Ascending aorta (tissue), 2 donors: Measurements from ENCODE around the gene ESRRA. TPM values are rescaled to one million over a fixed set of nuclear protein-coding genes. Genes with fewer than 3 reads are reported as not detected.
"Not testable (repeated sequence)": the region's sequence is repeated elsewhere in the genome, so short reads cannot be mapped to it uniquely, and the experiment has no call there.

Source experiments
- DNase-seq, 2 donors: peaks; one replicate each; pipeline ENCODE4 v3.0.0-alpha.2; 2019; ENCODE audit warnings: low spot score in 2 of 2
- H3K27ac ChIP-seq, 2 donors: fragments of 200-600 bp; sonication (generic); one replicate each; pipeline ENCODE4 v1.5.1; 2016 to 2017; ENCODE audit warnings: mild to moderate bottlenecking in 1 of 2
- H3K27me3 ChIP-seq: fragments of 200-600 bp; sonication (generic); one replicate; pipeline ENCODE4 v1.5.1; 2017
- H3K36me3 ChIP-seq, 2 donors: fragments of 200-600 bp; sonication (generic); one replicate each; pipeline ENCODE4 v1.5.1; 2016
- H3K4me1 ChIP-seq, 2 donors: fragments of 200-600 bp; sonication (generic); one replicate each; pipeline ENCODE4 v1.5.1; 2016 to 2017; ENCODE audit warnings: mild to moderate bottlenecking in 1 of 2
- H3K4me3 ChIP-seq, 2 donors: fragments of 200-600 bp; sonication (generic); one replicate each; pipeline ENCODE4 v1.5.1; 2016 to 2017; ENCODE audit warnings: mild to moderate bottlenecking in 1 of 2
- H3K9me3 ChIP-seq, 2 donors: fragments of 200-600 bp; sonication (generic); one replicate each; pipeline ENCODE4 v1.5.1; 2016
- intact Hi-C: fragments of 100-400 bp; cut with DNase I; formaldehyde crosslinking; loops from one replicate; pipeline ENCODE4 v1.15.1; 2023
- total RNA-seq: library from RNA; depleted of rRNA; stranded (reverse); fragments of >200 nt; gene quantifications from one replicate; pipeline ENCODE4 v1.1.0, GENCODE V29; 2016
- TF ChIP-seq, protein P1 (sequence below), 3 experiments: fragments of 200-600 bp in 2 of 3; fragments of 450-650 bp in 1 of 3; sonication (generic) in 2 of 3; IDR thresholded peaks; one replicate each; pipeline ENCODE4 v1.5.1; 2016 to 2019; ENCODE audit warnings: antibody characterized with exemption in 3 of 3, mild to moderate bottlenecking in 1 of 3, moderate library complexity in 1 of 3

The ESRRA gene
- total RNA-seq, 1 donor from 2014 or later = 53.4 TPM

DNA sequence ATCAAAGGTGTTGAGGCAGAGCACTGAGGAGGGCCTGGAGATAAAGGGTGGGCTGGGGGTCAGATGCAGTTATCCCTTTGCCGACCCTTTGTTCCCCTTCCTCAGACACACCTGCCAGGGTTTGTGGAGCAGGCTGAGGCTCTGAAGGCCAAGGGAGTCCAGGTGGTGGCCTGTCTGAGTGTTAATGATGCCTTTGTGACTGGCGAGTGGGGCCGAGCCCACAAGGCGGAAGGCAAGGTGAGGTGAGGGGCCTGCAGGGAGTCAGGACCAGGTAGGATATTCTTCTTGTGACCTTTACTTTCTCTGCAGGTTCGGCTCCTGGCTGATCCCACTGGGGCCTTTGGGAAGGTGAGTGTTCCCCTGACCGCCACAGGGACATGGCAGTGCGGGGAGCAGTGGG is 15.2 kb downstream of the ESRRA start:
- Histone ChIP-seq H3K27me3 (no peaks in the 10 kb centered on the region), H3K36me3 (peaks cover 9 to 26% of the 10 kb centered on the region in 2 donors), H3K9me3 (no peaks in the 10 kb centered on the region), H3K4me3 (no peak overlapping the region), H3K4me1 (peaks cover 7 to 10% of the 10 kb centered on the region in 2 donors), H3K27ac (no peak overlapping the region)
- DNase-seq = no peak
- TF ChIP-seq, protein P1, sequence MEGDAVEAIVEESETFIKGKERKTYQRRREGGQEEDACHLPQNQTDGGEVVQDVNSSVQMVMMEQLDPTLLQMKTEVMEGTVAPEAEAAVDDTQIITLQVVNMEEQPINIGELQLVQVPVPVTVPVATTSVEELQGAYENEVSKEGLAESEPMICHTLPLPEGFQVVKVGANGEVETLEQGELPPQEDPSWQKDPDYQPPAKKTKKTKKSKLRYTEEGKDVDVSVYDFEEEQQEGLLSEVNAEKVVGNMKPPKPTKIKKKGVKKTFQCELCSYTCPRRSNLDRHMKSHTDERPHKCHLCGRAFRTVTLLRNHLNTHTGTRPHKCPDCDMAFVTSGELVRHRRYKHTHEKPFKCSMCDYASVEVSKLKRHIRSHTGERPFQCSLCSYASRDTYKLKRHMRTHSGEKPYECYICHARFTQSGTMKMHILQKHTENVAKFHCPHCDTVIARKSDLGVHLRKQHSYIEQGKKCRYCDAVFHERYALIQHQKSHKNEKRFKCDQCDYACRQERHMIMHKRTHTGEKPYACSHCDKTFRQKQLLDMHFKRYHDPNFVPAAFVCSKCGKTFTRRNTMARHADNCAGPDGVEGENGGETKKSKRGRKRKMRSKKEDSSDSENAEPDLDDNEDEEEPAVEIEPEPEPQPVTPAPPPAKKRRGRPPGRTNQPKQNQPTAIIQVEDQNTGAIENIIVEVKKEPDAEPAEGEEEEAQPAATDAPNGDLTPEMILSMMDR (IDR thresholded peaks at IDR 0.05) = no peak
- intact Hi-C loops = no loop called here

DNA sequence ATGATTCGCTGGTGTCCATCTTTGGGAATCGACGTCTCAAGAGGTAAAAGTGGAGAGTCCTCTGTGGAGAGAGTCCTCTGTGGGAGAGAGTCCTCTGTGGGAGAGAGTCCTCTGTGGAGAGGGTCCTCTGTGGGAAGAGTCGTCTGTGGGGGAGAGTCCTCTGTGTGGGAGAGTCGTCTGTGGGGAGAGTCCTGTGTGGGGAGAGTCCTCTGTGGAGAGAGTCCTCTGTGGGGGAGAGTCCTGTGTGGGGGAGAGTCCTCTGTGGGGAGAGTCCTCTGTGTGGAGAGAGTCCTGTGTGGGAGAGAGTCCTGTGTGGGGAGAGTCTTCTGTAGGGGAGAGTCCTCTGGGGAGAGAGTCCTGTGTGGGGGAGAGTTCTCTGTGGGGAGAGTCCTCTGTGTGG is 15.7 kb downstream of the ESRRA start:
- Histone ChIP-seq H3K4me3 (no peak overlapping the region), H3K36me3 (peaks cover 9 to 21% of the 10 kb centered on the region in 2 donors), H3K27ac (no peak overlapping the region), H3K9me3 (no peaks in the 10 kb centered on the region), H3K27me3 (no peaks in the 10 kb centered on the region), H3K4me1 (peaks cover 7 to 10% of the 10 kb centered on the region in 2 donors)
- intact Hi-C loops = no loop called here
- TF ChIP-seq, protein P1 (IDR thresholded peaks at IDR 0.05) = no peak
- DNase-seq = no peak

DNA sequence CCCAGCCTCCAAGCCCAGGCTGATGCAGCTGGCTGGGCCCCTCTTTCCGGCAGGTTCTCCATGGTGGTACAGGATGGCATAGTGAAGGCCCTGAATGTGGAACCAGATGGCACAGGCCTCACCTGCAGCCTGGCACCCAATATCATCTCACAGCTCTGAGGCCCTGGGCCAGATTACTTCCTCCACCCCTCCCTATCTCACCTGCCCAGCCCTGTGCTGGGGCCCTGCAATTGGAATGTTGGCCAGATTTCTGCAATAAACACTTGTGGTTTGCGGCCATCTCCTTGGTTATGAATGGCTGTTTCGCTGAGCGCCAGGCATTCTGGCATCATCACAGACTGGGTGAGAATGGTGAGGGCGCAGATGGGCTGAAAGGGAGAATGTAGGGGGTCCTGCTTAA is 16.2 kb downstream of the ESRRA start:
- intact Hi-C loops = no loop called here
- H3K27me3 ChIP-seq = no peaks in the 10 kb centered on the region
- peaks cover 9 to 18% of the 10 kb centered on the region in 2 donors for H3K36me3 ChIP-seq
- no peaks in the 10 kb centered on the region for H3K9me3 ChIP-seq
- peaks cover 7% of the 10 kb centered on the region in 2 donors for H3K4me1 ChIP-seq
- no peak for DNase-seq
- no peak overlapping the region for H3K4me3 ChIP-seq
- H3K27ac ChIP-seq = no peak overlapping the region
- TF ChIP-seq, protein P1 (IDR thresholded peaks at IDR 0.05) = no peak

DNA sequence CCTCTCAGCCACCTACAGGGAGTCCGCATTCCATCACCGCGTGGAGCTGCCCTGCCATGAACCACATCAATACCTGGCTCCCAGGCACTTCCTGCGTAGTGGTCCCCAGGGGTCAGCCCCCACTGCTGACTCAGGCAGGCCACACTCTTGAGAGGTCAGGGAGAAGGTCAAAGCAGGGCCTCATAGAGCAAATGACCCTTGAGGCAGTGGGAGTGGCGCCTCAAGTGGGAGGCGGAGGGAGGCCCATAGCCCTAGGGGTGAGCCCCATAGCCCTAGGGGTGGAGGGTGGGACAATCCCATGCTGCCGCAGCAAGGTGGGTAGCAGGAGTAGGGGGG is 17.6 kb downstream of the ESRRA start:
- intact Hi-C loops = no loop called here
- no peak overlapping the region for H3K27ac ChIP-seq
- H3K4me1 ChIP-seq = peaks cover 6 to 7% of the 10 kb centered on the region in 2 donors
- H3K36me3 ChIP-seq = peaks cover 9 to 18% of the 10 kb centered on the region in 2 donors
- H3K27me3 ChIP-seq = no peaks in the 10 kb centered on the region
- no peak for DNase-seq
- H3K9me3 ChIP-seq = no peaks in the 10 kb centered on the region
- no peak overlapping the region for H3K4me3 ChIP-seq
- TF ChIP-seq, protein P1 (IDR thresholded peaks at IDR 0.05) = no peak

DNA sequence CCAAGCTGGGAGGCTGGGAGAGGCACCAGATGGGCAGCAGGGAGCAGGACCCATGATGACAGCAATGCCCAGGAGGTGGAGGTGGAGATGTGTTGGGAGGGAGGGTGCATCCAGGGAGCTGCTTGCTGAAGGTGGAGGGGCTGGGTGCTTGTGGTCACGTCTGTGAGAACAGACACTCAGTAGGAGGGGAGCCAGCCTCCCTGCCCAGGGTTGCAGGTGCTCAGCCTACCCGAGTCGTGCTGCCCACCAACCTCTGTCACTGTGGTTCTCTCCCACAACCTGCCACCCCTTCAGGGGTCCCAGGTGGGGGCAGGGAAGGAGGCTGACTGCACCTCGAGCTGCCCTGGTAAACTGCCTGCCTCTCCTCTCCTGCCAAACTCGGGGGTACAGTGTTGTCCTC is 18.0 kb downstream of the ESRRA start:
- Histone ChIP-seq H3K4me3 (no peak overlapping the region), H3K36me3 (peaks cover 9 to 18% of the 10 kb centered on the region in 2 donors), H3K27me3 (no peaks in the 10 kb centered on the region), H3K27ac (no peak overlapping the region), H3K9me3 (no peaks in the 10 kb centered on the region), H3K4me1 (peaks cover 6 to 7% of the 10 kb centered on the region in 2 donors)
- intact Hi-C loops = no loop called here
- no peak for DNase-seq
- TF ChIP-seq, protein P1 (IDR thresholded peaks at IDR 0.05) = no peak

DNA sequence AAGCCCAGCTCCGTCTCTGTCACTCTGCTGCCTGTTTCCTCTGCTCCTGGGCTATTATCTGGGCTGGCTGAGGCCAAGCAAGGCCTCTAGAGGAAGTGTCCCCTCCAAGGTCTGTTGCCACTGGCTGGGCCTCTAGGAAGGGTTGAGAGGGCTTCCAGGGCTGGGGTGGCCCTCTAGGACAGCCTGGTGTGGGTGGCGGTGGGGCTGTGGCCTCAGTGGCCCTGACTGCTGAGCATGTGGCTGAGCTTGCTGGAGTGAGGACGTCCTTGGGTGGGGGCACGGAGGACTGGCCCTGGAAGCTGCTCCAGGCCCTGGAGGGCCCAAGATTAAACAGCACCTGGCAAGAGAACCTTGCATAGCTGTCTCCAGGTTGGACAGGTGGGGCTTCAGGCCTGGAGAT is 18.7 kb downstream of the ESRRA start:
- H3K9me3 ChIP-seq, H3K27ac ChIP-seq, intact Hi-C loops, DNase-seq, H3K4me1 ChIP-seq, H3K4me3 ChIP-seq, H3K27me3 ChIP-seq: not testable (repeated sequence)
- H3K36me3 ChIP-seq = peaks cover 9 to 18% of the 10 kb centered on the region in 2 donors
